ENCODE measurements around the gene KCNT1. TPM values are rescaled to one million over a fixed set of nuclear protein-coding genes. Genes with fewer than 3 reads are reported as not detected.

Gene KCNT1
- total RNA-seq, 2 experiments from 2014 or later: not detected

GRCh38 chr9:135751501-135751900 is 49.5 kb downstream of the KCNT1 start:
- no peak for DNase-seq
- no peak overlapping the region for H3K27ac Mint-ChIP-seq
- intact Hi-C loops (cut with micrococcal nuclease): no loop called here
- TF ChIP-seq CTCF (IDR thresholded peaks at IDR 0.05): no peak
- ATAC-seq: no peak
- no peaks in the 10 kb centered on the region for H3K9me3 Mint-ChIP-seq
- no peak overlapping the region for H3K4me3 Mint-ChIP-seq
- no peaks in the 10 kb centered on the region for H3K27me3 Mint-ChIP-seq
- no peaks in the 10 kb centered on the region for H3K4me1 Mint-ChIP-seq (ENCODE audit: low read depth)
- ChIA-PET POLR2A (no interaction called here), CTCF (no interaction called here)
- no peaks in the 10 kb centered on the region for H3K36me3 Mint-ChIP-seq (ENCODE audit: low read depth)

- no peak for TF ChIP-seq CTCF (IDR thresholded peaks at IDR 0.05)
- POLR2A ChIA-PET: no interaction called here
- DNase-seq: no peak
- intact Hi-C loops (cut with micrococcal nuclease): no loop called here
- Mint-ChIP-seq H3K4me1 (ENCODE audit: low read depth) (no peaks in the 10 kb centered on the region), H3K36me3 (ENCODE audit: low read depth) (no peaks in the 10 kb centered on the region), H3K4me3 (no peak overlapping the region), H3K27ac (no peak overlapping the region), H3K9me3 (no peaks in the 10 kb centered on the region), H3K27me3 (no peaks in the 10 kb centered on the region)
- CTCF ChIA-PET: no interaction called here
- no peak for ATAC-seq
Measured at GRCh38 chr9:135752281-135753204, 50.6 kb downstream of the KCNT1 start.

GRCh38 chr9:135753391-135754105 is 51.6 kb downstream of the KCNT1 start:
- CTCF ChIA-PET: no interaction called here
- no peak for TF ChIP-seq CTCF (IDR thresholded peaks at IDR 0.05)
- H3K4me3 Mint-ChIP-seq: no peak overlapping the region
- no peaks in the 10 kb centered on the region for H3K4me1 Mint-ChIP-seq (ENCODE audit: low read depth)
- intact Hi-C loops (cut with micrococcal nuclease): no loop called here
- ATAC-seq: no peak
- H3K27me3 Mint-ChIP-seq: no peaks in the 10 kb centered on the region
- no peak overlapping the region for H3K27ac Mint-ChIP-seq
- H3K9me3 Mint-ChIP-seq: no peaks in the 10 kb centered on the region
- H3K36me3 Mint-ChIP-seq (ENCODE audit: low read depth): no peaks in the 10 kb centered on the region
- no peak for DNase-seq
- POLR2A ChIA-PET: no interaction called here

GRCh38 chr9:135756576-135756975 is 54.6 kb downstream of the KCNT1 start:
- TF ChIP-seq CTCF (IDR thresholded peaks at IDR 0.05): no peak
- ATAC-seq (no peak), DNase-seq (no peak)
- Mint-ChIP-seq H3K4me3 (no peak overlapping the region), H3K27me3 (no peaks in the 10 kb centered on the region), H3K4me1 (ENCODE audit: low read depth) (no peaks in the 10 kb centered on the region), H3K9me3 (no peaks in the 10 kb centered on the region), H3K36me3 (ENCODE audit: low read depth) (no peaks in the 10 kb centered on the region), H3K27ac (no peak overlapping the region)
- ChIA-PET POLR2A (no interaction called here), CTCF (no interaction called here)
- intact Hi-C loops (cut with micrococcal nuclease): no loop called here

- no peaks in the 10 kb centered on the region for H3K36me3 Mint-ChIP-seq (ENCODE audit: low read depth)
- no peak for ATAC-seq
- TF ChIP-seq CTCF (IDR thresholded peaks at IDR 0.05): no peak
- H3K27me3 Mint-ChIP-seq: no peaks in the 10 kb centered on the region
- no peak for DNase-seq
- no peaks in the 10 kb centered on the region for H3K4me1 Mint-ChIP-seq (ENCODE audit: low read depth)
- H3K9me3 Mint-ChIP-seq: no peaks in the 10 kb centered on the region
- ChIA-PET POLR2A (no interaction called here), CTCF (no interaction called here)
- no peak overlapping the region for H3K4me3 Mint-ChIP-seq
- intact Hi-C loops (cut with micrococcal nuclease): no loop called here
- H3K27ac Mint-ChIP-seq: no peak overlapping the region
Measured at GRCh38 chr9:135757356-135757755, 55.4 kb downstream of the KCNT1 start.
